ENCODE results near the gene HEXD.

The HEXD gene

GRCh38 chr17:82465023-82465603, 47.0 kb downstream of the HEXD start:
- DNase-seq (ENCODE audit: low read depth, low spot score) = no peak
- no peaks in the 10 kb centered on the region for H3K9me3 ChIP-seq (ENCODE audit: low read depth, low read length)
- H3K9ac ChIP-seq (ENCODE audit: insufficient read length) = no peak overlapping the region
- H3K27ac ChIP-seq = no peak overlapping the region
- TF ChIP-seq EZH2 (IDR thresholded peaks at IDR 0.05) (no peak), POLR2AphosphoS5 (IDR thresholded peaks at IDR 0.05; ENCODE audit: borderline replicate concordance, low read depth, low read length) (no peak), FOXP2 (optimal IDR thresholded peaks at IDR 0.05; ENCODE audit: control extremely low read depth, extremely low read length, insufficient read depth) (no peak)
- H3K4me3 ChIP-seq = no peak overlapping the region
- H3K36me3 ChIP-seq (ENCODE audit: insufficient read depth, low read length) = peaks cover 59% of the 10 kb centered on the region

GRCh38 chr17:82468692-82469091, 50.5 kb downstream of the HEXD start:
- TF ChIP-seq FOXP2 (optimal IDR thresholded peaks at IDR 0.05; ENCODE audit: control extremely low read depth, extremely low read length, insufficient read depth) (no peak), EZH2 (IDR thresholded peaks at IDR 0.05) (no peak), POLR2AphosphoS5 (IDR thresholded peaks at IDR 0.05; ENCODE audit: borderline replicate concordance, low read depth, low read length) (no peak)
- DNase-seq (ENCODE audit: low read depth, low spot score) = no peak
- Histone ChIP-seq H3K27ac (no peak overlapping the region), H3K4me3 (no peak overlapping the region), H3K9ac (ENCODE audit: insufficient read length) (no peak overlapping the region), H3K9me3 (ENCODE audit: low read depth, low read length) (no peaks in the 10 kb centered on the region), H3K36me3 (ENCODE audit: insufficient read depth, low read length) (peaks cover 40% of the 10 kb centered on the region)

GRCh38 chr17:82470065-82470464, 51.9 kb downstream of the HEXD start:
- no peak for DNase-seq (ENCODE audit: low read depth, low spot score)
- TF ChIP-seq POLR2AphosphoS5 (IDR thresholded peaks at IDR 0.05; ENCODE audit: borderline replicate concordance, low read depth, low read length) = no peak
- TF ChIP-seq FOXP2 (optimal IDR thresholded peaks at IDR 0.05; ENCODE audit: control extremely low read depth, extremely low read length, insufficient read depth) = no peak
- TF ChIP-seq EZH2 (IDR thresholded peaks at IDR 0.05) = no peak
- H3K27ac ChIP-seq = no peak overlapping the region
- H3K9me3 ChIP-seq (ENCODE audit: low read depth, low read length) = no peaks in the 10 kb centered on the region
- peaks cover 30% of the 10 kb centered on the region for H3K36me3 ChIP-seq (ENCODE audit: insufficient read depth, low read length)
- H3K4me3 ChIP-seq = no peak overlapping the region
- no peak overlapping the region for H3K9ac ChIP-seq (ENCODE audit: insufficient read length)

- no peak for TF ChIP-seq POLR2AphosphoS5 (IDR thresholded peaks at IDR 0.05; ENCODE audit: borderline replicate concordance, low read depth, low read length)
- TF ChIP-seq FOXP2 (optimal IDR thresholded peaks at IDR 0.05; ENCODE audit: control extremely low read depth, extremely low read length, insufficient read depth) = no peak
- no peak for TF ChIP-seq EZH2 (IDR thresholded peaks at IDR 0.05)
- Histone ChIP-seq H3K4me3 (no peak overlapping the region), H3K27ac (no peak overlapping the region), H3K36me3 (ENCODE audit: insufficient read depth, low read length) (peaks cover 19% of the 10 kb centered on the region), H3K9ac (ENCODE audit: insufficient read length) (no peak overlapping the region), H3K9me3 (ENCODE audit: low read depth, low read length) (no peaks in the 10 kb centered on the region)
- no peak for DNase-seq (ENCODE audit: low read depth, low spot score)
These were observed 56.3 kb downstream of the HEXD start for GRCh38 chr17:82474223-82475010.

GRCh38 chr17:82475458-82475857, 57.3 kb downstream of the HEXD start:
- no peak overlapping the region for H3K9ac ChIP-seq (ENCODE audit: insufficient read length)
- DNase-seq (ENCODE audit: low read depth, low spot score) = no peak
- peaks cover 23% of the 10 kb centered on the region; the same call in 1 of the 2 replicates for H3K36me3 ChIP-seq (ENCODE audit: insufficient read depth, low read length)
- H3K4me3 ChIP-seq = no peak overlapping the region
- TF ChIP-seq FOXP2 (optimal IDR thresholded peaks at IDR 0.05; ENCODE audit: control extremely low read depth, extremely low read length, insufficient read depth) (no peak), POLR2AphosphoS5 (IDR thresholded peaks at IDR 0.05; ENCODE audit: borderline replicate concordance, low read depth, low read length) (no peak), EZH2 (IDR thresholded peaks at IDR 0.05) (no peak)
- H3K27ac ChIP-seq = no peak overlapping the region
- H3K9me3 ChIP-seq (ENCODE audit: low read depth, low read length) = no peaks in the 10 kb centered on the region

- Histone ChIP-seq H3K9me3 (ENCODE audit: low read depth, low read length) (no peaks in the 10 kb centered on the region), H3K27ac (no peak overlapping the region), H3K36me3 (ENCODE audit: insufficient read depth, low read length) (peaks cover 35% of the 10 kb centered on the region; the same call in 1 of the 2 replicates), H3K9ac (ENCODE audit: insufficient read length) (no peak overlapping the region), H3K4me3 (no peak overlapping the region)
- no peak for DNase-seq (ENCODE audit: low read depth, low spot score)
- TF ChIP-seq EZH2 (IDR thresholded peaks at IDR 0.05) = no peak
- TF ChIP-seq FOXP2 (optimal IDR thresholded peaks at IDR 0.05; ENCODE audit: control extremely low read depth, extremely low read length, insufficient read depth) = no peak
- no peak for TF ChIP-seq POLR2AphosphoS5 (IDR thresholded peaks at IDR 0.05; ENCODE audit: borderline replicate concordance, low read depth, low read length)
These were observed 59.8 kb downstream of the HEXD start for GRCh38 chr17:82477934-82478333.

- TF ChIP-seq POLR2AphosphoS5 (IDR thresholded peaks at IDR 0.05; ENCODE audit: borderline replicate concordance, low read depth, low read length) (no peak), FOXP2 (optimal IDR thresholded peaks at IDR 0.05; ENCODE audit: control extremely low read depth, extremely low read length, insufficient read depth) (no peak), EZH2 (IDR thresholded peaks at IDR 0.05) (no peak)
- H3K9me3 ChIP-seq (ENCODE audit: low read depth, low read length) = no peaks in the 10 kb centered on the region
- H3K9ac ChIP-seq (ENCODE audit: insufficient read length) = no peak overlapping the region
- no peak for DNase-seq (ENCODE audit: low read depth, low spot score)
- no peak overlapping the region for H3K4me3 ChIP-seq
- peaks cover 45% of the 10 kb centered on the region; the same call in 1 of the 2 replicates for H3K36me3 ChIP-seq (ENCODE audit: insufficient read depth, low read length)
- H3K27ac ChIP-seq = no peak overlapping the region
These were observed 61.5 kb downstream of the HEXD start for GRCh38 chr17:82479602-82480001.

GRCh38 chr17:82480318-82480717, 62.2 kb downstream of the HEXD start:
- Histone ChIP-seq H3K27ac (no peak overlapping the region), H3K9ac (ENCODE audit: insufficient read length) (no peak overlapping the region), H3K36me3 (ENCODE audit: insufficient read depth, low read length) (peaks cover 50% of the 10 kb centered on the region; the same call in 1 of the 2 replicates), H3K4me3 (no peak overlapping the region), H3K9me3 (ENCODE audit: low read depth, low read length) (no peaks in the 10 kb centered on the region)
- TF ChIP-seq FOXP2 (optimal IDR thresholded peaks at IDR 0.05; ENCODE audit: control extremely low read depth, extremely low read length, insufficient read depth) = no peak
- no peak for TF ChIP-seq EZH2 (IDR thresholded peaks at IDR 0.05)
- TF ChIP-seq POLR2AphosphoS5 (IDR thresholded peaks at IDR 0.05; ENCODE audit: borderline replicate concordance, low read depth, low read length) = no peak
- DNase-seq (ENCODE audit: low read depth, low spot score) = no peak

Data from SK-N-MC (cell line).